ENCODE results near the gene HDAC5.

DNA sequence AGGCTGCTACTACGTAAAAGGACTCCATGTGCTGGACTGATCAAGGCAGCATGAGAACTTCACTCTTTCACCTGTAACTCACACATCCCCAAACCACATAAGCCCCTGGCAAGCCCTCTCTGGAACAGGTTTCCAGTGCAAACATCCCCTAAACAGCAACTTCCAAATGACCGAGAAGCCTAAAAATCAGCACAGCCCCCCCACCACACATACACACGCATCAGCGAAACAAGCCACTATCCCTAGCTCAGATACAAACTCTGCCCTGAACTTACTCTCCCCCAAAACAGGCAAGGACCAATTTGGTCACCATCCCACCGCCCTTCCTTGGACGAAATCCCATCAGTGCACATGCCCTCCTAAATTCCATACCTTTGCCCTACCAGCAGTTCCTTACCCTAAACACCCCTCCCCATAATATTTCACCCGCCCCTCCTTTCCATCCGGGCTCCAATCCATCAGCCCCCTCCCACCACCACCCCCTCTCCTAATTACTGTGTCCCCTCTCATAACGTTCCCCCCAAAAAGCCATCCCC is 57.7 kb downstream of the HDAC5 start:
- TF ChIP-seq, protein P1, sequence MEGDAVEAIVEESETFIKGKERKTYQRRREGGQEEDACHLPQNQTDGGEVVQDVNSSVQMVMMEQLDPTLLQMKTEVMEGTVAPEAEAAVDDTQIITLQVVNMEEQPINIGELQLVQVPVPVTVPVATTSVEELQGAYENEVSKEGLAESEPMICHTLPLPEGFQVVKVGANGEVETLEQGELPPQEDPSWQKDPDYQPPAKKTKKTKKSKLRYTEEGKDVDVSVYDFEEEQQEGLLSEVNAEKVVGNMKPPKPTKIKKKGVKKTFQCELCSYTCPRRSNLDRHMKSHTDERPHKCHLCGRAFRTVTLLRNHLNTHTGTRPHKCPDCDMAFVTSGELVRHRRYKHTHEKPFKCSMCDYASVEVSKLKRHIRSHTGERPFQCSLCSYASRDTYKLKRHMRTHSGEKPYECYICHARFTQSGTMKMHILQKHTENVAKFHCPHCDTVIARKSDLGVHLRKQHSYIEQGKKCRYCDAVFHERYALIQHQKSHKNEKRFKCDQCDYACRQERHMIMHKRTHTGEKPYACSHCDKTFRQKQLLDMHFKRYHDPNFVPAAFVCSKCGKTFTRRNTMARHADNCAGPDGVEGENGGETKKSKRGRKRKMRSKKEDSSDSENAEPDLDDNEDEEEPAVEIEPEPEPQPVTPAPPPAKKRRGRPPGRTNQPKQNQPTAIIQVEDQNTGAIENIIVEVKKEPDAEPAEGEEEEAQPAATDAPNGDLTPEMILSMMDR (IDR thresholded peaks at IDR 0.05; ENCODE audit: borderline replicate concordance, extremely low read depth, low read length, poor library complexity, severe bottlenecking), result no peak
- TF ChIP-seq EZH2 (IDR thresholded peaks at IDR 0.05; ENCODE audit: borderline replicate concordance, low read depth, low read length, severe bottlenecking), result no peak

Data from DND-41 (cell line).